Hematopoietic multipotent progenitor cell (in vitro differentiated cells): ENCODE results near the gene DEAF1. TPM values are rescaled to one million over a fixed set of nuclear protein-coding genes. Genes with fewer than 3 reads are reported as not detected.
A peak's percentile ranks its signal among the peaks of the same experiment; 100 is the strongest.

Experiments
- DNase-seq, 3 donors: peaks; one replicate each; pipeline ENCODE4 v3.0.0-alpha.2; 2011 to 2015; ENCODE audit warnings: low read depth in 2 of 3, low spot score in 2 of 3
- total RNA-seq: library from RNA; depleted of rRNA; stranded (reverse); fragments of >200 nt; gene quantifications from one replicate; pipeline ENCODE4 v1.2.3, GENCODE V29; 2012

Gene DEAF1
- total RNA-seq, 1 donor: 80.8 TPM

GRCh38 chr11:626475-627307, 68.3 kb downstream of the DEAF1 start, which contains the start of gene SCT:
Gene SCT (minus strand): TSS chr11:627181. CDS start chr11:627143, 38 bp downstream.
- DNase-seq: no peak

GRCh38 chr11:625636-626268, 69.3 kb downstream of the DEAF1 start:
- no peak for DNase-seq

GRCh38 chr11:624705-625635, 70.1 kb downstream of the DEAF1 start, which contains the start of gene CDHR5:
Gene CDHR5 (minus strand): TSS chr11:624955. CDS start chr11:624902, 53 bp downstream.
- no peak for DNase-seq

GRCh38 chr11:623999-624704, 70.9 kb downstream of the DEAF1 start:
- no peak for DNase-seq

GRCh38 chr11:623349-623869, 71.6 kb downstream of the DEAF1 start:
- DNase-seq: no peak

GRCh38 chr11:621838-622237, 73.2 kb downstream of the DEAF1 start:
- no peak for DNase-seq

GRCh38 chr11:620935-621814, 73.8 kb downstream of the DEAF1 start:
- DNase-seq: no peak

GRCh38 chr11:620201-620600, 74.8 kb downstream of the DEAF1 start:
- no peak for DNase-seq

GRCh38 chr11:619628-620050, 75.4 kb downstream of the DEAF1 start:
- no peak for DNase-seq

GRCh38 chr11:618856-619627, 76.0 kb downstream of the DEAF1 start:
- DNase-seq: no peak

GRCh38 chr11:617912-618682, 76.9 kb downstream of the DEAF1 start:
- no peak for DNase-seq

- no peak for DNase-seq
Observed at GRCh38 chr11:617199-617911, 77.7 kb downstream of the DEAF1 start.

- no peak for DNase-seq
Observed at GRCh38 chr11:616320-617198, 78.5 kb downstream of the DEAF1 start.

GRCh38 chr11:615504-616319, 79.3 kb downstream of the DEAF1 start, which contains the start of gene IRF7:
Gene IRF7 (minus strand): TSS chr11:615950. CDS start chr11:615364, 586 bp downstream.
- DNase-seq: peak; percentile 74 to 98 (median 96)
